ENCODE measurements around the gene NAP1L4.
"Not testable (repeated sequence)": the region's sequence is repeated elsewhere in the genome, so short reads cannot be mapped to it uniquely, and the experiment has no call there.

Gene NAP1L4

DNA sequence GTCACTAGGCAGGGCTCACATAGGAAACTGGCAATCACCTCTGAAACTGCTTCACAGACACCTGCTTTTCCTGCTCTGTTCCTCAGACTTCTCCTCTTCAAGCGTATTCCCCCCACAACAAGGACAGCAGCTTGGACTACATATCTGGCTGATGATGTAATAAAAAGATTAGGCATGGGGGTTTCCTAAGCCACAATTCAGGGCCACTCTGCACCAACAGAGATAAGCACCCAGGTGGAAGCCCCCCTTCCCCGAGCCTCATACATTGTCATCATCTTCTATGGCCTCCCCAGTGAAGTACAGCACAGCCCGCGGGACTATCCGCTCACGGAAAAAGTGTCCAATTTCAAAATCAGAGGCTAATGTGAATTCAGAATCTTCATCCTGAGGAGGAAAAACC lies 37.9 kb downstream of the NAP1L4 start:
- no peak for DNase-seq

DNA sequence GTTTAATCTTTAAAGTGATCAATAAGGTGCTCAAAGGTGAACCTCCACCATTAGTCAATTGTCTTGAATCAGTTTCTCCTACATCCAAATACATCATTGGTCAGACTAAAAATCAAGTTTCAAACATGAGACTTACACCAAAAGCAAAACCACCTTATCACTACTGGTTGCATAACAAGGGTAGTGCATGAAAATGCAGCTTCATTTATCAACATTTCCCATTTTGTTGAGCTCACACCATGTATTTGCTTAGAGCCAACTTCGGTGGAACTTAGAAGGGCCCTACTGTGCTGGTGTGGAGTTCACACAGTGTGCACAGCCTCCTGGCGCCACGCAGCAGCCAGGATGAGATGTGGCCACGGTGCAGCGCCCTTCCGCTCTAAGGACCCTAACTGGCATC lies 39.8 kb downstream of the NAP1L4 start:
- DNase-seq = no peak

DNA sequence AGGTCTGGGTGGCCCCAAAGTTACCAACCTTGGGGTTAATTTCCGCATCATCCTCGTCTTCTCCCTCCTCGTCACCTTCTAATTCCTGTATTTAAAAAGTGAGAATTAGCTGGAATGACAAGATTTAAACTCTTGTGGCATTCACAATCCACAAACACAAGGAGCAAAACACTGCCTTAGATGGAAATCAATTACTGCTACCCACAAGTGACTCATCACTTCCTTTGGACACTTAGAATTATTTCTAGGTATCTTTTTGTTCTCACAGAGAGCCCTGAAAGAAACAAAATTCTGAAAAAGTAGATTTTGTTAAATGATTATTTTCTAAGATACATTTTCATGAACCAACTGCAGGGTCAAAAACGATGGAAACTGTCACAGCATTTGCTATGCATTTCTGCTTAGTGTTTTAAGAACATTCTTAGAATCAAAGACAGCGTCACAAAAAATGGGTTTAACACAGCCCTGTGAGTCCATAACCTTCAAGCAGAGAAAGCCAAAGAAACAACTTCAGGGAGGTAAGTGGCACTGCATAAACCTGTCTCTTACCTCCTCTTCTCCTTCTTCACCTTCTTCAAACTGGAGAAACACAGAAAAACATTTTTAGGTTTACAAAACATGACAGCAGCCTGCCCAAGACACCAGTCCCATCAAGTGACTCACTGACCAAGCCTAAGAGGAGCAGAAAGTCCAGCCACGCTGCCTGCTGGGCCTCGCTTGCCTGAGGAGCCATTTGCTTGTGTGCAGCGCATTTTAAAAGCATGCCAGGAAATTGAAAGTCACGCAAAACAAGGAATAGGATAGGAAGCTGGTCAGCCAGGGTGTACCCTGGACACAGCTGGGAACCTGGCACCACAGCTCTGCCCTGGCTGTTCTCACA lies 40.7 kb downstream of the NAP1L4 start:
- DNase-seq = no peak

DNA sequence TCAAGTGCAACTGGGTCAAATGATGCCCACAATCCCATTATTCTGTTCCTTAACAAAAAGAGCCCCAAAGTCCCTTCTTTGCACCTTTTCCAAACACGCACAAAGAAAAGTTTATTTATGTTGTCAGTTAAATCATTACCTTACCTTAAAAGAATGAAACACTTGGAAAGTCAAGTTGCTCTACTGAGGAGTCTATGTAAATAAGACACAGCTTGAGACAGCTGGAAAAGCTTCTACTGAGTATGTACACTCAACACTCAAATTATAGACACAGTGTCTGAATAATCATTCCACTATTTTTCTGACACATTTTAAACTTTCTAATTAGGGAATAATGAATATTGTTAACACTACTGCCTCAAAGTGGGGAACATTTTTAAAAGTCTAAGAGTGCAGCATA lies 41.3 kb downstream of the NAP1L4 start:
- no peak for DNase-seq

DNA sequence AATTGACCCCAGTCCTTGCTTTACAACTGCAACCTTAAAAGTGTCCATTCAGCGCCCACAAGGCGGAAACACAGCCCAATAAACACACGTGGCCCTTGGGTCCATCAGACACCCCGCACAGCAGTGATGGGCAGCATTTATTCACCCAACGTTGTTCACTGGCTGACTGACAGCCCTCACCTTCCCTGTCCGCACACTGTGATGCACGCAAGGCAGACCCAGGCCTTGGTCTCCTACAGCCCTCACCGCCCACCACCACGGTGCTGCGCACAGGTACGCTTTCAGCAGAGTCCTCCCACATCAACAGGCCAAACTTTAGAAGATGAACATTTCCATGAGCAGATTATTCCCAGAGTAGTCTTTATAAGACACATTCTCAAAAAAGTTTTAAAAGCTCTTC lies 42.2 kb downstream of the NAP1L4 start:
- DNase-seq = no peak

DNA sequence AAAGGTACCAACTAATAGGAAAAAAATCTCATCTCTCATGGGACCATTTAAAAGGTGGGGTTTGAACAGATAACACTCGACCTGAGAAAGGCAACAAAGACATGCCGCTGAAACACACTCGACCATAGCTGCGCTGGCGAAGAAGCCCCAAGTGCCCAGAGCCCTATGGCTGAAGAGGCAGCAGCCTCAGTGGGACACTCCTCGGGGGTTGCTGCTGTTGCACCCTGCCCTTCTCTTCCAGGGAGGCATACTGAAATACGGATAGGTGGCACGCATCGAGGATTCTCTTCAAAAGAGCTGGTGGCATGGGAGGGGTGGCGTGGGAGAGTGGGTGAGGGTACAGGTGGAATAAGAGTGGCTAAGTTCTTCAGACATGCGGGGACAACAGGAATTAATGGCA lies 44.4 kb downstream of the NAP1L4 start:
- no peak for DNase-seq

DNA sequence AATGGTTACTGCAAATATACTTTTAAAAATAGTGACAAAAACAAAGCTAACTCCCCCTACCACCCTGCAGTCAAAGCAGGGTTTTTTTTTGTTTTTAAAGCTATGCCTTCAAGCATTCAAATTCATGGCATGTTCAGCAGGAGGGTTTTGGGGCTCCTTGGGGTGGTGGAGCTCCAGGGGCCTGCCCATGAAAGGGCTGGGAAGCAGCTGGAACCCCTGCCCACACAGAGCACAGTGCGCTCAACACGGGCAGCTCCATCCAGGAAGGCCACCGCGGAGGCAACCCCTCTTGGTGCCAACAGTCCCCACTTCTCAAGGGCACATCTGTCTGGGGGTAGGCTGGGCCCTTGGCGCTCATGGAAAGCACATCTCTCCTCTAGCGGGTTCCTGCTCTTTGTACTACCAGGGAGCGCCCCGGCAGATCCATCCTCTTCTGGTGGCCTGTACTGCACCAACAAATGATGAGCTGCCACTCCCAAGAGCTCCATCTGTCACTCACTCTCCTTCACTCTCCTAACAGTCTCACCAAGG lies 46.3 kb downstream of the NAP1L4 start:
- DNase-seq = no peak

DNA sequence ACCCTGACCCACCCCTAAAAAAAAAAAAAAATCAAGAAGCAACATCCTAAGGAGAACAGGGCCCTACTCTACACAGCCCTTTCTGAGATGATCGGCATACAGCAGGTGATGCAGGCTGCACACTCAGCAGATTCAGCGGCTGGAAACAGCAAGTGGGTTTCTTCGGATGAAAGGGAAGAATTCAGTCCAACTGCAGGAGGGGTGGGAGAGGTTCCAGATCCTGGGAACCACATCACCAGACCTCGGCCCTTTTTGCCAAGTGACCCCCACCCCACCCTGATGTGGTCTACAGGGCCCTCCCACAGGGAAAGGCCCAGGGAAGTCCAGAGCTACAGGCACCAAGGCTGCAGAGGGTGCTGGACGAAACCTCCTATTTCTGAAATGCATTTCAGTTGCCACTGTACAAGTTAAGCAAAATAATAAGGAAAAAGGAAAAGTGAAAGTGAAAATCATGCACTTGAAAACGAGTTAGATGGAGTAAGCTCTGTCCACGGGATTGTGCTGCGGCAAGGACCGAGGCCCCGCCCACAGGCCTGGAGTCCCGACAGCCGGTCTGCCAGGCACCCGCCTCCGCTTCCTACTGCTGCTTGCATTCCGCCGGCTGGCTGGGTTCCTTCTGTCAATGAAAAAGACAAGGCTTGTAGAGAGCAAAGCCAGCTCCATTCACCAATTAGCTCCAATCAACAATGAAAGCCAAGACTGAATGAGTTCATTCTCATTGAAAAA lies 46.9 kb downstream of the NAP1L4 start:
- DNase-seq = no peak

DNA sequence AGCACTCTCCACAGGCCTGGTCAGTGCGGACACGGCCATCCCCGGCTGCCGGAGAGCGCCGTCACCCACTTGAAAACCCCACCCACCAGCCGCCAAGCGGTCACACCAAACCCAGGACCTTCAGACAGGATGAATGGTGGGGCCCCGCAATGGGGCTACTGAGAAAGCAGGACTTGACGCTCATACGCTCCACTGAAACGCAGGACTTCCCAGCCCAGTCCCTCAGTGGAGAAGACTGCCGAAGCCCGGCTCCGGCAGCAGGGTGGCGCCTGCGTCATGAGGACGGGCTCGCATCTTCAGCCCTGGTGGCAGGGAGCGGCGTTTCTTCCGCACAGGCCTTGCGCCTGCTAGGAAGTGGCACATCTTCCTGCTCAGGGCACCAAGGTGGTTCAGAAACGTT lies 47.6 kb downstream of the NAP1L4 start:
- DNase-seq = no peak

DNA sequence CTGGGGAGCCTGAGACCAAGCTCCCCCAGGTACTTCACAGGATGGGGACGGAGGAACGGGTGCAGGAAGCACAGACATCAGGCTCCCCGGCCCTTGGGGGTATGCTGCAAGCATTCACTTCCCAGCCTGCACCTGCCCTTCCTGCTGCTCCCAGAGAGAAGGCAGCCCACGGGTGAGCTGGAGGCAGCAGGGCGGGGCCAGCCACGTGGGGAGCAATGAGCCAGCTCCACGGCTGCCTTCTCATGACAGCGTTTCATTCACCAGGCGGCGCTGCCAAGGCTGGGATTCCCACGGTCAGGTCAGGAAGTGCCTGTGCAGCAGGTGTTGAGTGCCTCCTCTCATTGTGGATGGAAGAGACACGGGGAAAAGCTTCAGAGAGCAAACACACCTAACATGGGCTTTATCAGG lies 48.4 kb downstream of the NAP1L4 start:
- no peak for DNase-seq

DNA sequence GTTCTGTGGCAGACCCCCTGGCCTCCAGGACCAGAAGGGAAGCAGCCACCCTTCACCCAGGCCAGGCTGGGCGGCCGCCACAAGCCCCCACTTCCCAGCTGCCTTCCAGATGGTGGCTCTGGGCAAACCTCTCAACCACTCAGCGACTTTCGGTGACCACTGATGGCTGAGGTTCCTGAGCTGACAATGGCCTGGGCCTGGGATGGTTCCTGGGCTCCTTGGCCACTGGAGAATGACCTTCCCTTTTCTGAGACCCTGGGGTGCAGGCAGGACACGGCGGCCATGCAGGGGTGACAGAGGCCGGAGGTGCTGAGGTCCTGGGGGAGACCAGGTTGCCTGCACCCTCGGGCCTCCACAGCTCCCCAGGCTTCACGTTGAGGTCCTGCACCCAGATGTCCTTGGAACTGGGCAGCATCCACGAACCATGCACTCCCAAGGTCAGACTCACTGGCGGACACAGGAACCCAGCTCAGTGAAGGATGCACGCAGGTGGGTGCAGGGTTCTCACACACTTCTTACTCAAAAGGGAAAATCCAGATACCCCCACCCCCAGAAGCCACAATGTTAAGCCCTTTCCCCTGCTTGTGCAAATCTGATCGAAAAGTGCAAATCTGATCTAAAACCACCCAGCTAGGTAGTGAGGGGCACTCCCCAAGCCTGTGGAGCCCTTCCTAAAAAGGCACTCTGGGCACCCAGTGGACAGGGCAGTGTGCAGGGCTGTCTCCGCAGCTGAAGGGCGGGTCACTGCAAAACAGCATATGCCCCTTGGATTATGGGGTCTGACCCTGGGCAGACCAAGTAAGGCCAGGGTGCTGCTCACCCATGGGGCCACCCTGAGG lies 49.0 kb downstream of the NAP1L4 start:
- no peak for DNase-seq

DNA sequence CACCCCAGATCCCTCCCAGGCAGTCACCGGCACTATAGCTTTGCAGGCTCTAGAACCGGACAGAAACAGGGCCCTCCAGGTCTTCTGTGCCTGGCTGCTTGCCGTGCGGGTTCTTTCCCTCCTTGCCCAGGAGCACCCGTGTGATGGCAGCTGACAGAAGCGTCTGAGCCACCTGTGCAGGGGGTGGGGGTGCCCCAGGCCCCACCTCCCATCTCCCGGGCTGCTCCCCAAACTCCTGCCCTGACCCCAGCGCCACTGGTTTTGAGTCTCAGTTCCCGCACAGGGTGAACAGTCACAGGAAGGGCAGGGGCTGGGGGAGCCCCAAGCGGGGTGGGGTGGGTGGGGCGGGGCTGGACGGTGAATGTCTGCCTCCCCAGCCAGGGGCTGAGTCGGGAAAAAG lies 49.7 kb downstream of the NAP1L4 start:
- DNase-seq = no peak

DNA sequence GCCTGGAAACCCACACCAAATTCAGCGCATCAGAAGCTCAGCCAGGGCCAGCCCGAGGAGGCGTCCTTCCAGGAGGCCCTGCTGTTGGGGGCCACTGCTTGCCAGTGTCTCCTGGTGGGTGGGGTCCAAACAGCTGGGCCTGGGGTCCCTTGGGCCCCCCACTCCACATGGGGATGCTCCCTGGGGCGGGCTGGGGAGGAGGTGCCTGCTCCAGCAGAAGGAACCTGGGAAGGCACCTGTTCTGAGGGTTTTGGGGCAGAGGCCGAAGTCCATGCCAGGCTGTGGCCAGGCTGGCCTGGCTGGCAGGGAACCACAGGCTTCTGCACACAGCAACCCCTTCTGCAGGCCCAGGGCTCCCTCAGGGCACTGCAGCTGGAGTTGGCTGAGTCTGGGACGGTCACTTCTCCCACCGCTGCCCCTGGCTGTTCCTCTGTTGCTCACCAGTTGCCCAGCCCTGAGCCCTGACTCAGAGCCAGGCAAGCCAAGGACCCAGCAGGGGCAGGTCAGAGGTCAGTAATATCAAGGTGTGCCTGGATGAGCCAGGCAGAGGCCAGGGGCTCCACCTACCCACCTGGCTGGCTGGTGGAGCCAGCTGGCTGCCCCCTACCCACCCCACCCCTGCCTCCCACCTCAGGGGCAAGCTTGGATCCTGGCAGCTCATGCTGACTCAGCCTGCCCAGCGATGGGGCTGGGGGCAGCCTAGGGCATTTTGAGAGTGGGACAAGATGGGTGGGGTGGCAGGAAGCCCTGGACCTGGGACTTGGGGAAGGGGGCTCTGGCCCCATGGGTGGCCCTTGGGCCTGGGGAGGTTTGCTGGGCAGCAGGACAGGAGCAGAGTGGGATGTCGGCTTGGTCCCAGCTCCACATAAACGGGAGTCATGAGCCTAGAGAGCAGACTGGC lies 51.0 kb downstream of the NAP1L4 start:
- DNase-seq = no peak

DNA sequence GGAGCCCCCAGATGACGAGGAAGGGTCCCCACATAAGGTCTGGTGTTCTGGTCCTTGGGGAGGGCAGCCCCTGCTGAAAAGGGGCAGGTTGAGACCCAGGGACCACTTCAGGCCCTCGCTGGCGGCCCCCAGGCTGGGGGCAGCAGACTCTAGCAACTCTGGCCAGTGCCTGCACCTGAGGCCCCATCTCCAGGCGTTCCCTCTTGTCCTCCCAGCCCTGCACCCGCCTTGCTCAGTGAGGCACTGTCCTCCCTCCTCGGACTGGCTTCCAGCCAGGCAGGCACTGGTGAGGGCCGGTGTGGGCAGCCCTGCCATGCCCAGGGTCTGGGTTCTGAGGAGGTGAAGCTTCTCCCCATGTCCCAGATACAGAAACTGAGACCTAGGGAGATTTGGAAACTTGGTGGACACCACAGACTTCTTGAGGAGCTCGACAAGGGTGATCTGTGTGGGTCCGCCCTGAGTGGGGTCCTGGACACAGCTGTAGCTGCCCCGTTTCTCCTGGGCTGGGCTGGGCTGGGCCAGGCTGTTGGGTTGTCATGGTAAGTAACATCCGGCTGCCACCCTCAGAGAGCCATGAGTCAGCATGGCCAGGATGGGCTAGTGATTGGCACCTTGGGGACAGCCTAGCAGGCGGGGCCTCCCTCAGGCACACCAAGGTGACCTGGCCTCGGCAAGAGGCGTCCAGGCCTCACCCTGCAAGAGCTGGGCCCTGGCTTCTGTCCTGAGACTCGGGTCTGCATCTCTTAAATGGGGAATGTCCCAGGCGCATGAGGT lies 51.8 kb downstream of the NAP1L4 start:
- DNase-seq = no peak

DNA sequence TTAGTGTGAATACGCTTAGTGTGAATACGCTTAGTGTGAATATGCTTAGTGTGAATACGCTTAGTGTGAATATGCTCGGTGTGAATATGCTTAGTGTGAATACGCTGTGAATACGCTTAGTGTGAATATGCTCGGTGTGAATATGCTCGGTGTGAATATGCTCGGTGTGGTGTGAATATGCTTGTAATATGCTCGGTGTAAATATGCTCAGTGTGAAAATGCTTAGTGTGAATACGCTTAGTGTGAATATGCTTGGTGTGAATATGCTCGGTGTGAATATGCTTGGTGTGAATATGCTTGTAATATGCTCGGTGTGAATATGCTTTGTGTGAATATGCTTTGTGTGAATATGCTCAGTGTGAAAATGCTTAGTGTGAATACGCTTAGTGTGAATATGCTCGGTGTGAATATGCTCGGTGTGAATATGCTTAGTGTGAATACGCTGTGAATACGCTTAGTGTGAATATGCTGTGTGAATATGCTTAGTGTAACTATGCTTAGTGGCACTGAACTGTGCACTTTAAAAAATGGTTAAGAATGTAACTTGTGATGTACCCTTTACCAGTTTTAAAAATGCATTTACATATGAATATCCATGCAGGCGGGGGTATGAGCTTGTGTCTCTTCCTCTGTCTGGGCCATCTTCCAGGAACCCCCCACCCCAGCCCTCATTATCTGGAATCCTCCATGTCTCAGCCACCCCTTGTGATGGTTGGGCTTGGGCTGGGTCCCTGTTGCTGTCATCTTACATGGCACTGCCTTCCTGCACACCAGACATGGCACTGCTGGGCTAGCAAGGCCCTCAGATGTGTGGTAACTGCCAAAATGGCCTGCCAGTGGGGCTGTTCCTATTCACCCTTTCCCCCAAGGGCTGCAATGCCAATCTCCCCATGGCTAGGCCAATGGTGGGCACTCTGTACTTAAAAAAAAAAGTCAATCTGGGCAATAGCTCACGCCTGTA lies 53.4 kb downstream of the NAP1L4 start:
- DNase-seq = not testable (repeated sequence)

DNA sequence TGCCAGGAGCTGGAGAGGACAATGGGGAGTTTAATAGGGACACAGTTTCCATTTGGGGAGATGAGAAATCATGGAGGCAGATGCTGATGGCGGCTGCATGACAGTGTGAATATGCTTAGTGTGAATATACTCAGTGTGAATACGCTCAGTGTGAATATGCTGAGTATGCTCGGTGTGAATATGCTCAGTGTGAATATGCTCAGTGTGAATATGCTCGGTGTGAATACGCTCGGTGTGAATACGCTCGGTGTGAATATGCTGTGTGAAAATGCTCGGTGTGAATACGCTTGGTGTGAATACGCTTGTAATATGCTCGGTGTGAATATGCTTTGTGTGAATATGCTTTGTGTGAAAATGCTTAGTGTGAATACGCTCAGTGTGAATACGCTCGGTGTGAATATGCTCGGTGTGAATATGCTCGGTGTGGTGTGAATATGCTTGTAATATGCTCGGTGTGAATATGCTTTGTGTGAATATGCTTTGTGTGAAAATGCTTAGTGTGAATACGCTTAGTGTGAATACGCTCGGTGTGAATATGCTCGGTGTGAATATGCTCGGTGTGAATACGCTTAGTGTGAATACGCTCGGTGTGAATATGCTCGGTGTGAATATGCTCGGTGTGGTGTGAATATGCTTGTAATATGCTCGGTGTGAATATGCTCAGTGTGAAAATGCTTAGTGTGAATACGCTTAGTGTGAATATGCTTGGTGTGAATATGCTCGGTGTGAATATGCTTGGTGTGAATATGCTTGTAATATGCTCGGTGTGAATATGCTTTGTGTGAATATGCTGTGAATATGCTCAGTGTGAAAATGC lies 54.3 kb downstream of the NAP1L4 start:
- DNase-seq = not testable (repeated sequence)

DNA sequence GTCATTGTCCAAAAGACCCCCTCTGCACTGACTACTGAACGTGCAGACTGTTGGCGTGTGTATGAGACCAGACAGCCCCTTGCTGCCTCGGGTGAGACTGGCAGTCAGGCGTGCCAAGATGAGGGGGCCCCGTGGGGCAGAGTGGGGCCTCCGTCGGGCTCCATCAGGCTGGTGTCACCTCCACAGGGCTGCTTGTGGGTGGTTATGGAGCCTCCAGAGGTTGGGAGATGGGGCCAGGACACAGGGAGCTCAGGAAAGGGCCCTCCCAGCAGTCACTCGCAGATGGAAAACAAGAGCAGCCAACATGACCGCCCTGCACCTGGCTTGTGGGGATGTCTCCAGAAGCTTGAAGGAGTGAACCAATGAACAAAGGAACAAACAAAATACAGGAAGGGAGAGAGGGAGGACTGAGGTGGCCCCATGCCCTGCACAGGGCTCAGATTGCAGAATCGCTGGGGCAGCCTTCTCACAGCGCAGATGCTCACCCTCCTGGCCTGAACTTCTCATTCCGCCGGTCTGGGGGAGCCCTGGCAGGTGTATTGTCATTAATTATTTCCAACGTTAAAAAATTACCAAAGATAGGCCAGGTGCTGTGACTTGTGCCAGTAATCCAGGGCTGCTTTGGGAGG lies 57.4 kb downstream of the NAP1L4 start:
- DNase-seq = no peak

DNA sequence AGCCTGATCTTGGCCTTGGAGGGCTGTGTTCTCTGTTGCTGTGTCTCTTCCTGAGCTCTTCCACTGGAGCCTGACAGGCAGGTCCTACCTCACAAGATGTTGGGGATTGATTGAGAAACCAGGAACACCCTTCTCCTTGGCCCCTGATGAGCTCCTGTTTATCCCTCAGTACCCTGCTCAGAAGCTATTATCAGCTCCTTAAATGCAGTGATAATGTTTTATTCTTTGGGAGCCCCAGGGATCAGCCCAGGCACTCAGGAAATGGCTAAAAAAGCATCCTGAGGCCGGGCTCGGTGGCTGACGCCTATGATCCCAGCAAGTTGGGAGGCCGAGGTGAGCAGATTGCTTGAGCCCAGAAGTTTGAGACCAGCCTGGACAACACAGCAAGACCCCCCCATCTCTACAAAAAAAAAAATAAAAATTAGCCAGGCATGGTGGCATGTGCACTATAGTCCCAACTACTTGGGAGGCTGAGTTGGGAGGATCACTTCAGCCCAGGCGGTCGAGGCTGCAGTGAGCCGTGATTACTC lies 58.0 kb downstream of the NAP1L4 start:
- DNase-seq = no peak

Measured in DMS79 (cell line).